ENCODE data around the gene TATDN2.
"Not testable (repeated sequence)": the region's sequence is repeated elsewhere in the genome, so short reads cannot be mapped to it uniquely, and the experiment has no call there.

TATDN2 gene

DNA sequence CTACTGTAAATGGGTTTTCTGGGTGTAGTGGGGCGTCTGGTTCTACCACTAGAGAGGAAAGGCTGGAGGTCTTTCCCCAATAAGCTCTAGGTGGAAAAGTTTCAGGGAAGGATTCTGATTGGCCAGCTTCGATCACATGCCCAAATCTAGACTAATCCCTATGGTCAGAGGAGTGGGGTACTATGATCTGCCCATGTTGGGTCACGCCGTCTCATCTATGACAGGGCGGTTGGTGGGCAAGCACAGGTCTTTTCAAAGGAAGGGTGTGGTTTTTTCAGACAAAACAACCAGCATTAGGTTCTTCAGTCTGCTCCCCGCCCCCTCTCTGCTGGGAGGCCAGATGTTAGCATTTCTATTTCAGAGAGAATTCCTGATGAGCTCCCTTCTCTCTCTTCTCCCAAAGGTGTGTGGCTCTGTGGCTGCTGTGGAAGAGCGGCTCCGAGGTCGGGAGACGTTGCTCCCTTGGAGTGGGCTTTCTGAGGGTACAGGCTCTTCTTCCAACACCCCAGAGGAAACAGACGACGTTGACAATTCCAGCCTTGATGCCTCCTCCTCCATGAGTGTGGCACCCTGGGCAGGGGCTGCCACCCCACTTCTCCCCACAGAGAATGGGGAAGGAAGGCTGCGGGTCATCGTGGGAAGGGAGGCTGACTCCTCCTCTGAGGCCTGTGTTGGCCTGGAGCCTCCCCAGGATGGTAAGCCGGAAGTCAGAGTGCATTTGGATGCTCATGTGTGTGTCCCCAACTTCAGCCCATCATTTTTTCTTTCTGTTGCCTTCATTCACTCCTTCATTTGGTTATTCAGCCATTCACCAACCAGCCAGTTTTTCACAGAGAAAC lies 9.7 kb upstream of the TATDN2 start:
- DNase-seq: no peak

GRCh38 chr3:10240799-10241198 lies 7.5 kb upstream of the TATDN2 start:
- no peak for DNase-seq

DNA sequence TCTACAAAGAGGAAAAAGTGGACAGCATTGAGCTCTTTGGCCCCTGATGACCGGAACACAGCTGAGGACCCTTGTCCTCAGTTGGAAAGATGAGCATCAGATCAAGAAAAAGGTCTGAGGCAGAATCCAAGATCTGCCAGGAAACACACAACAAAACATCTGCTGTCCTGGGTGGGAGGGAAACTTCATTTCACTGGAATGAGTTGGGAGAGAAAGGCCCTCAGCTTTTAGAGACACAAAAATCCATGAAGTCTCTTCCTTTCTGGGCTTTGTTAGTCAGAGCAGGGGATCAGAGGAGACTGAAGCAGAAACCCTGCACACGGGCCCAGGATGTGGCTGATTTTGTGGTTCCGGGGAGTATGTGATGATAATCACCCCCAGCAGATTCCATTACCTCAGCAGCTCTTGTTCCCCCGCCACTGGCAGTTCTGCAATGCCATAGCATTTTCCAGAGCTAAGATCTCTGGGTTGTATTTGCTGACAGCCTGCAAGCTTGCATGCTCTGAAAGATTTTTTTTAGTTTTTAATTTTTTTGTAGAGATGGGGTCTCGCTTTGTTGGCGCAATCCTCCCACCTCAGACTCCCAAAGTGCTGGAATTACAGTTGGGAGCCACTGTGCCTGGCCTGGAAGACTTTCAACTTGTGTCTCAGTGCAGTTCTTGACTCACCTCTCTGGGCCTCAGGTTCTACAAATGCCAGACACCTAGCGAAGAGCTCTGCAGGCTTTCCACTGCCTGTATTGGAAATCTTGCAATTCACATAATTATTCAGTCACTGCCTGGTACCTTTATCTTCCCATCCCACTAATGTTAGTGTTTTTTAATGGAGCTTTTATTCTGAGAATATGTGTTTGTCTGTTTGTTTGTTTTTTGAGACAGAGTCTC lies 5.8 kb upstream of the TATDN2 start:
- DNase-seq: peak; percentile 69

DNA sequence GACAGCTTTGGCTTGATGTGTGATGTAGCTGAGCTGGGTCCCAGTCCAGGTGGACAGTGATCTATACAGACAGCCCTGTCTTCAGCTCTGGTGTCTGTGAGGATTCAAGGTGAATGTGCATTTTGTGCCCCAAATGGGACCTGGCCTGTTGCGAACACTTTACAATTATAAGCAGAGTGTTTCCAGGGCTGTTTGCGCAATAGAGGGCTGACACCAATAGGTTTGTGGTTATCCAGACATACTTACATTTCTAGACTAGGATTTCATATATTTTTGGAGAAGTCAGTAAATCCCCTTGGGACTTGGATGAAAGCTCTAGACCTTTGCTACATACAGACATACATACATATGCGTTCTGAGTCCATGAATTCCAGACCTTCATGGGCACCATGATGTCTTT lies 4.2 kb upstream of the TATDN2 start:
- DNase-seq: no peak

DNA sequence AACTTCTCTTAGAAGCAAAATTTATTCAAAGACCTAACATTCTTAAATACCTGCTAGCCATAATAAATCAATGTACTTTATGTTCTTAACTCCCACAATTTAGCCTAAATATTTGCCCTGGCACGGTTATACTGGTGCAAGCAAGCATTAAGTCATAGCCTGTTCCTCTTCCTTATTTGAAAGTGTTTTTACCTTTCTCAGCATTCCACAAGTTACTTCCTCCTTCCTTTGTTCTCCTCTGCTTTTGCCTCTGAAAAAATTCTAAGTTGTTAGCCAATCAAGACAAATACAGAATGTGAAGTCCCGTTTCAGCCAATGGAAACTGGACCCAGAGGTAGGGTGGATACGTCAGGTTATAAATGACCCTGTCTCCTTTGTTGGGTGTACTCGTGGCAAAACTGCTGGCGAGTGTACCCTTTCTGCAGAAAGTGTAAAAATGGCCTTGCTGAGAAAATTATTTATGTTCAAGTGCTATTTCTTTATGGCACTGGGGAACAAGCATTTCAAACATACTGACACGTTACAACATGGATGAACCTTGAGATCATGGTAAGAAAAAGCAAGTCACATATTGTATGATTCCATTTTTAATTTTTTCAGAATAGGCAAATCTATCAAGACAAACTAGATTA lies 3.1 kb upstream of the TATDN2 start:
- DNase-seq: no peak

- no peak for DNase-seq
Measured at GRCh38 chr3:10247679-10248183, 528 bp upstream of the TATDN2 start.

- DNase-seq: peak; percentile 26
Measured at GRCh38 chr3:10248984-10249748, 907 bp downstream of the TATDN2 start.

GRCh38 chr3:10249833-10250232 lies 1.6 kb downstream of the TATDN2 start:
- no peak for DNase-seq

GRCh38 chr3:10251006-10251405 lies 2.7 kb downstream of the TATDN2 start:
- DNase-seq: no peak

GRCh38 chr3:10253731-10254130 lies 5.5 kb downstream of the TATDN2 start:
- DNase-seq: no peak

GRCh38 chr3:10255835-10256234 lies 7.6 kb downstream of the TATDN2 start:
- DNase-seq: no peak

DNA sequence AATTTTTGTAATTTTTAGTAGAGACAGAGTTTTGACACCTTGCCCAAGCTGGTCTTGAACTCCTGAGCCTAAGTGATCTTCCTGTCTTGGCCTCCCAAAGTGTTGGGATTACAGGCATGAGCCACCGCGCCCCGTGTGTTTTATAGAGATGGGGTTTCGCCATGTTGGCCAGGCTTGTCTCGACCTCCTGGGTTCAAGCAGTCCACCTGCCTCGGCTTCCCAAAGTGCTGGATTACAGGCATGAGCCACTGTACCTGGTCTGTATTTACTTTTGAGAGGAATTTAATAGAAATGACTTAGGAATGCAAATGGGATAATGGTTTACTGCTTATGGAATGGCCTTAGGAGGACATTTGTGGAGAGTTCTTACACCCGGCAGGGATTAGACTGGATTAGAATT lies 10.8 kb downstream of the TATDN2 start:
- DNase-seq: no peak

GRCh38 chr3:10259798-10260197 lies 11.5 kb downstream of the TATDN2 start:
- DNase-seq: no peak

- no peak for DNase-seq
Measured at GRCh38 chr3:10260211-10260701, 12.0 kb downstream of the TATDN2 start.

- no peak for DNase-seq
Measured at GRCh38 chr3:10262027-10262426, 13.8 kb downstream of the TATDN2 start.

GRCh38 chr3:10263646-10264363 lies 15.5 kb downstream of the TATDN2 start:
- DNase-seq: peak; percentile 51

DNA sequence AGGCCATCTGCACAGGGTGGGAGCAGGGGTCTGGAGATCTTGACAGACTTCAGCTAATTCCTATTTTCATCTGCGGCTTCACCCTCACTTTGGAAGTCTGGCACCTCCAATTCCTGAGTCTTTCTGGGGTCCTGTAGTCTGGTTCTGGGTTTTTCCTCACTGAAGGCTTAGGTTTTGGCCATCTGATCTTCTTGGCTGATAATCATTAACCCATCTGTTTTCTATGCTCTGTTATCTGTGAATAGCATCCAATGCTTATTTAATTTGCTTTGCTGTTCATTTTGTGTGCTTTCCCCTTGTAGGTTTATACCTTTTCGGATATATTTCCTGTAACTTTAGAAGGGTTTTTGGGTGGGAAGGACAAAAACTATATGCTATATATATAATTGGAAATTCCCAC lies 17.6 kb downstream of the TATDN2 start:
- DNase-seq: no peak

GRCh38 chr3:10266936-10267335 lies 18.7 kb downstream of the TATDN2 start:
- DNase-seq: not testable (repeated sequence)

- DNase-seq: no peak
Measured at GRCh38 chr3:10268116-10268515, 19.9 kb downstream of the TATDN2 start.

DNA sequence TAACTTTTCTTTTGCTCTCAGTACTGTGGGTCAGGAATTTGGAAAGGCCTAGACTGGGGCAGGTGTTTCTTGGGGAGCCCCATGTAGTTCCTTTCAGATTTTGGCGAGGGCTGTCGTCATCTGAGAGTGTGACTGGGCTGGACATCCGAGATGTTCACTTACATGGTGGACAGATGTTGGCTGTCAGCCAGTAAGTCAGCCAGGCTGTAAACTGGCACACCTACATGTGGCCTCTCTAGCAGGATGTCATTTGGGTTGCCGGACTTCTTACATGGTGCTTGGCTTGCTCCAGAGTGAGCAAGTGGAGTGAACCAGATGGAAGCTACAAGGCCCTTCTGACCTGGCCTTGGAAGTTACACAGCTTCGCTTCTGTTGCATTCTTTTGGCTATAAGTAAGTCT lies 20.7 kb downstream of the TATDN2 start:
- DNase-seq: no peak

GRCh38 chr3:10269443-10269842 lies 21.2 kb downstream of the TATDN2 start:
- DNase-seq: no peak

DNA sequence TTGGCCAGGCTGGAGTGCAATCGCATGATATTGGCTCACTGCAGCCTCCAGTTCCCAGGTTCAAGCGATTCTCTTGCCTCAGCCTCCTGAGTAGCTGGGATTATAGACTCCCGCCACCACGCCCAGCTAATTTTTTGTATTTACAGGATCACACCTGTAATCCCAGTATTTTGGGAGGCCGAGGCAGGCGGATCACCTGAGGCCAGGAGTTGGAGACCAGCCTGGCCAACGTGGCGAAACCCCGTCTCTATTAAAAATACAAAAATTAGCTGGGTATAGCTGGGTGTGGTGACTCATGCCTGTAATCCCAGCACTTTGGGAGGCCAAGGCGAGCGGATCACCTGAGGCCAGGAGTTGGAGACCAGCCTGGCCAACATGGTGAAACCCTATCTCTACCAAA lies 24.2 kb downstream of the TATDN2 start:
- not testable (repeated sequence) for DNase-seq

Data from activated CD4-positive, alpha-beta T cell treated with anti-CD3 and anti-CD28 coated beads for 1 hour (primary cell).